ENCODE results near the gene CD3D.
"Not testable (repeated sequence)": the region's sequence is repeated elsewhere in the genome, so short reads cannot be mapped to it uniquely, and the experiment has no call there.

CD3D gene

DNA sequence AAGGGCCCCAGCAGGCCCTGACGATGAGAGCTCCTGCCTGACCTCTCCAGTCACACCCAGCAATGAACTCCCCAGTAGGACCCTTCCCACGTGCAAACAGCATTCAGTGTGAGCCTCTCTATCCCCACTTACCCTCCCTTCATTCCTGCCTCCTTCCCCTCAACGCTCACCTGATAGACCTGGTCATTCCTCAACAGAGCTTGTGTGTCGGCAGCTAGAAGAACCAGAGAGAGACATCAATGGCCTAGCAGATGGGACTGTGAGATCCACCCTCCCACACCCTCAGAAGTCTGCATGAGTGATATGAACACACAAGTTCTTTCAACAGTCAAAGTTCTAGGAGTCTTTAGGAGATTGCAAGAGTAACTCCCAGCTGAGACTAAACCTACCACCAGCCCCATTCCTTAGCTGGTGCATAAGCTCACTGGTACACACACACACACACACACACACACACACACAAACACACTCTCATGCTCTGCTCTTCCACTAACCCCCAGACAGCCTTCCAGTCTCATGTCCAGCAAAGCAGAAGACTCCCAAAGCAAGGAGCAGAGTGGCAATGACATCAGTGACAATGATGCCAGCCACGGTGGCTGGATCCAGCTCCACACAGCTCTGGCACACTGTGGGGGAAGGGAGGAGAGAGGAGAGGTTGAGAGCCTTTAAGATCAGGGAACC is 3.1 kb downstream of the CD3D start:
- no peak for DNase-seq (ENCODE audit: low read depth)

DNA sequence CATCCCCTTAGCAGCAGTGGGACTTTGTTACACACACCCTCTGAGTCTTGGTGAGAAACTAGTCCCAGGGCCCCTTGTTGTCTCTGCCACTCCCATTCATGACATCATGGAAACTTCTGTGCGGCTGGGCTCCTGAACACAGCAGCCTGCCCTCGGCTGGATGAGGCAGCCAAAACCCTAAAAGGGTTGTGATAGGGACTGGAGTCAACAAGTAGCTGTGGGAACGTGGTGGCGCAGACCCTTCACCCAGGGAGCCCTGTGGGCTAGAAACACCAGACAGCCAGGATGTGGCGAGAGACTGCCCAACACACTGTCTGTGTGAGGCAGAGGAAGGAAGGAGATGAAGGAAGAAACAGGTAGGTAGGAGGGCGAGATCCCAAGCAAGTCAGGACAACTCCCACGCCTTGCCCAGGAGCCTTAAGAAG is 3.9 kb downstream of the CD3D start:
- peak; percentile 75 for DNase-seq (ENCODE audit: low read depth)

DNA sequence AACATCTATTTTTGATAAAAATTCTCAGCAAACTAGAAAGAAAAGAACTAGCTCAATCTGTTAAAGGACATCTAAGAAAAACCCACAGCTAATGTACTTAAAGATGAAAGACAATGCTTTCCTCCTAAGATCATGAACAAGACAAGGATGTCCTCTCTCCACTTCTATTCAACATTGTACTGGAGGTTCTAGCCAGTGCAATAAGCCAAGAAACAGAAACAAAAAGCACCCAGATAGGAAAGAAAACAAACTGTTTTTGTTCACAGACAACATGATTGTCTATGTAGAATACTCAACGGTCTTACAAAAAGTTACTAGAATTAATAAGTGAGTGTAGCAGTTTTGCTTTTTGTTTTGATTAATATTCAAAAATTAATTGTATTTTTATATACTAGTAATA is 7.8 kb downstream of the CD3D start:
- DNase-seq (ENCODE audit: low read depth): no peak

DNA sequence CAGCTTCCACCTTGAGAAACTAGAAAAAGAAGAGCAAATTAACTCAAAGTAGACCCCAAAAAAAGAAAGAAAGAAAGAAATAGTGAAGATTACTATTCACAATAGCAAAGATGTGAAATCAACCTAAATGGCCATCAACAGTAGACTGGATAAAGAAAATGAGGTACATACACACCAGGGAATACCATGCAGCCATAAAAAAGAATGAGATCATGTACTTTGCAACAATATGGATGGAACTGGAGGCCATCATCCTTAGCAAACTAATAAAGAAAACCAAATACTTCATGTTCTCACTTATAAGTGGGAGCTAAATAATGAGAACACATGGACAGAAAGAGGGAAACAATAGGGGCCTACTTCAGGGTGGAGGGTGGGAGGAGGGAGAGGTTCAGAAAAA is 13.8 kb downstream of the CD3D start:
- no peak for DNase-seq (ENCODE audit: low read depth)

DNA sequence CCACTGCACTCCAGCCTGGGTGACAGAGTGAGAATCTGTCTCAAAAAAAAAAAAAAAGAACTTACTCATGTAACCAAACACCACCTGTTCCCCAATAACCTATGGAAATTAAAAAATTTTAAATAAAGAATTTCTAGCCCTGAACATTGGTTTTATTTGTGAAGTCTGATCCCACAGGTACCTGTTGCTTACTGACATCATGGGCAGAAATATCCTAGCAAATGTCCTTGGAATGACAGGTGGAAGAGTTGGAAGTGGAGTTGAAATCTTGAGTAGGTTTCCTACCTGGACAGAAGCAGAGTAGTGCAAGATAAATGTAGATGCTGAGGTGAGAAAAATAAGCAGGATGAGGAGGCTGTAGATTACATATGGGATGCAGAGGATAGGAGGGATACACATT is 17.2 kb downstream of the CD3D start:
- no peak for DNase-seq (ENCODE audit: low read depth)

DNA sequence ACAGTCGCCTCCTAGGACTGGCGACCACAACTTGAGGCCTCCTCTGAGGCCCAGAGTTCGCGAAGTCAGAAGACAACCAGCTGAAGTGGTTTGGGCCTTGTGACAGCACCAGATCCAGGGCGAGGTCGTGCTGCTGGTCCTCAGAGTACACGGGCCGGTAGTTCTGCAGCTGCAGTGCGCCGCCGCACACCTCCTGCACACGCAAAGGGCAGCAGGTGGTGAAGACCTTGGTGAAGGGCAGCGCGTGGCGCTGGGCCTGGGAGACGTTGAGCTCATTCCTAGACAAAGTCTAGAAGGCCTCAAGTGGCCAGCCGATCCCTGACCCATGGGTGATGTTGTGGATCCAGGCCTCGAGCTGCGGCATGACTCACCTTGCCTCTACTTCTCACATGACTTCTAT is 19.8 kb downstream of the CD3D start:
- no peak for DNase-seq (ENCODE audit: low read depth)

DNA sequence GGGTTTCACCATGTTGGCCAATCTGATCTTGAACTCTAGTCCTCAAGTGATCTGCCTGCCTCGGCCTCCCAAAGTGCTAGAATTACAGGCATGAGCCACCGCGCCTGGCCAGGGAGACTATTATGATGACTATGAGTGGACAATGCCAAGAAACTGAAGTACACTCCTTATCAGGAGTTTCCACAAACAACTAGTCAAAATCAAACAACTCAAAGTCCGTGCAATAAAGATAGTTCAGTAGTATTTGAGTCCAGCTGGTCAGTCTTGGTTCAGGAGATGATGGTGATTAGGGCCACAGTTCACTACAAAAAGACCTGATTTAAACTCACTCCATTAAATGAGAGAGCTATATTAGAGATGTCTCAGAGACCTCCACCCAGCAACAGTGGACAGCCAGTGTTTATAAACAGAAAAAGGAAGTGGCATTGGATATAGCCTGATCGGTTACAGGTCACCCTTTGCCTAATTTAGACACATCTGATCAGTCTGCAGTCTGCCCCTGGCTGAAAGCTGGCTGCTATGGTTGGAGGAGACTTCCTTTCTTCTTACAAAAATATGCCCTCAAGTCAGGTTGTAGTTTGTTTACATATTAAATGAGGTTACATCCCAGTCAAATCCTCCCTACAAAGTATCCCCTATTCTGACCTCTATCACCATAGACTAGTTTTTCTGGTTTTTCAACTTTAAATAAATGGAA is 21.0 kb downstream of the CD3D start:
- no peak for DNase-seq (ENCODE audit: low read depth)

DNA sequence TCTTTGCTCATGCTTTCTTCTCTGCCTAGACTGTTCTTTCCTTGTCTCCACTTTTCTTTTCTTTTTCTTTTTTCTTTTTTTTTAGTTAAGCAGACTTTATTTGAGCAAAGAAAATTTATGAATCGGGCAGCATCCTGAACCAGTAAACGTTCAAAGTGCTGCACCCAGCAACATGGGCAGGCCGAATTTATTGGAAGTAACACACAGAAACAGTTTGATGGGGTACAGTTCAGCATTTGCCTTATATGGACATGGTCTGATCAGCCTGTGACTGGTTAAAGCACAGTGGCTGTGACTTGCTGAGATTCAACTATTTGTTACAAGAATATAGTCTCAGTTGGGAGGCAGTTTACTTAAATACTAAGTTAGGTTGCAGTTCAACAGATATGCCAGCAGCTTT is 22.0 kb downstream of the CD3D start:
- no peak for DNase-seq (ENCODE audit: low read depth)

DNA sequence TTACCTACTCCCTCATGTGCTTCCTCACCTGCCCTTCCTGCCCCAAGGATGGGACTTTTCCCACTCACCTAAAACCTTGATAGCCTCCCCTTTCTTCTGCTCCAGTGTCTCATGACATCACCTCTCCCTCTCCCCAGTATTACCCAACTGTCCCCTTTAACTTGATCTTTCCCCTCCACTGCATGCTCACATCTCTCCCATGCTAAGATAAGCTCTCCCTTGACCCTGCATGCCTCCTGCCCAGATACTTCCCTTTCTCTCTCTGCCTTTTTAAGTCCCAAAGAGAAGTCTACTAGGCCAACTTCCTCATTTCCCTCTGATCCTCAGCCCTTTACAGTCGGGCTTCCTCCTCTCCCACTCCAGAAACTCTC is 23.2 kb downstream of the CD3D start:
- no peak for DNase-seq (ENCODE audit: low read depth)

DNA sequence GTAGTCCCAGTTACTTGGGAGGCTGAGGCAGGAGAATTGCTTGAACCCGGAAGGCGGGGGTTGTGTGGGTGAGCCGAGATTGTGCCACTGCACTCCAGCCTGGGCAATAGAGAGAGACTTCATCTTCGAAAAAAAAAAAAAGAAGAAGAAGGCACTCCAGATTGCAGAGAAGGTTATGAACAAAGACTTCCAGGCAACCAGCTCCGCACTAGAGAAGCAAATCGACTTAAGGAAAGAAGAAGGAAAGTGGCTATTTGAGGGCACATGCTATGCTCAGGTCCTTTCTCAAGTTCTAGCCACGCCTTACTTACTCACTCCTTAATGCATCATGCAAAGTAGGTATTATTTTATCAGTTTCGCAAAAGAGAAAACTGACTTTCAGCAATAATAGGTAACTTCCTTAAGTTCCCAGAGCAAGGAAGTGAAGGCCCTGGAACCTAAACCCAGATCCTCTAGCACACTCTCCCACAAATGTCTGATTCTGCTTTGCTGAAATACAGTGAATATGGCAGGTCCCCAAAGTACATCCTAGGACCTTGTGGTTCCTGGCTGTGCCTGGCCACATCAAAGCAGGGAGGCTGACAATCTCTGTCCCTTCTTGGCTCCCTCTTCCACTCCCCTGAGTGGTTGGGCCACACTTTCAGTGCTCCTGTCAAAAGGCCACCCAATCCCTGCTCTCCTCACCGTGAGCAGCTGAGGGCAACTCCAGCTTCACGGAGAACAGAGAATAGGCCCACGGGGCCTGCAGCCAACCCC is 23.7 kb downstream of the CD3D start:
- no peak for DNase-seq (ENCODE audit: low read depth)

DNA sequence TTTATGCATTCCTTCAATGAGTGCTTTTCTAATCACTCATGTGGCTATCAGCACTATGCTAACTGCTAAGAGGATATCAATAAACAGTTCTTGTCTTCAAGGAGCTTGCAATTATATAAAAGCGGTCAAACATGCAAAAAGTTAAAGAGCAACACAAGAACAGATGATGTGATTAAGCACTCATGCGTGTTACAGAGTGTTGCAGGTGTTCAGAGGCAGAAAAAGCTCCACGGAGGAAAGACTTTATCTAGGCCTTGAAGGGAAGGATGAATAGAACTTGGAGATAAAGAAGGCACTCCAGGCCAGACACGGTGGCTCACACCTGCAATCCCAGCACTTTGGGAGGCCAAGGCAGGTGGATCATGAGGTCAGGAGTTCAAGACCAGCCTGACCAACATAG is 24.4 kb downstream of the CD3D start:
- no peak for DNase-seq (ENCODE audit: low read depth)

DNA sequence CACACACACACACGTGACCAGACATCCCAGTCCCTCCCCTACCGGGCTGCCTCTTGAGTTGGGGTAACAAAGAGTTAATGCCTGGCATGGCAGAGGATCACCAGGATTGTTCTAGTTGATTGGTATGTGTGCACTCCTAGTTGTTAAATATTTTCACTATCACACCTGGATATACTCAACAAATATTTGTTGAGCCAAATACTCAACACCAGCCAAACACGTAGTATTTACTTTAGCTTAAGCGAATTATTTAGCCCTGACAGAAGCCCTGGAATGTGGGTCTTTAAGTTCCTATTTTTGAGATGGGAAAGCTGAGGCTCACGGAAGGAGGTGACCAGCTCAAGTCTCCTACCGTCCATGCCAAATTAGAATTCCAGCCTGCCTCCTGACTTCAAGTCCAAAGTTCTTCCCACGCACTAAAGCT is 27.5 kb downstream of the CD3D start:
- no peak for DNase-seq (ENCODE audit: low read depth)

DNA sequence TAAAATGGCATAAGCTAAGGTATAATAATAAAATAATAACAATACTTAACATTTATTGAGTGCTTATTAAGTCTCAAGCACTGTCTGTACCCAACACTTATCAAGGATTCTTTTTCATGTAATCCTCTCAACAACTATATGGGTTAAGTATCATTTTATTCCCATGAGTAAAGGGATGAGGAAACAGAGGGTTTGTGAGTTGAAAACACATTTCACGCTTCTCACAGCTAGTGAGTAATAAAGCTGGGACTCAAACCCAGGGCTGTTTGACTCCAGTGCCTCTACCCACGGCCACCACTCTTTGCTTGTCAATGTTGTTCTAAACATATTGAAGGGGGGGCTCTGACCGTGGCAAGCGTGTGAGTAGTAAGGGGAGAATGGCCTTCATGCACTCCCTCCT is 29.3 kb downstream of the CD3D start:
- no peak for DNase-seq (ENCODE audit: low read depth)

DNA sequence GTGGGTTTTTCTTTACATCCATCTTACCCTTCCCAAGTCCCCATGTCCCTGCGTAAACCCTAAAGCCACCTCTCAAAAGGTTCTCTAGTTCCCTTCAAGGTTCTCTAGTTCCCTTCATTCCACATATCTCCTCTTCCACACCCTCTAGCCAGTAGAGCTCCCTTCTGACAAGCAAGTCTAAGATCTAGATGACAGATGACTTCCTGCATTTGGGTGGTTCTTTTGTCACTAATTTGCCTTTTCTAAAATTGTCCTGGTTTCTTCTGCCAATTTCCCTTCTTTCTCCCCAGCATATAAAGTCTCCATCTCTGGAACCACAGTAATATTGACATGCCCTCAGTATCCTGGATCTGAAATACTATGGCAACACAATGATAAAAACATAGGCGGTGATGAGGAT is 30.2 kb downstream of the CD3D start:
- DNase-seq (ENCODE audit: low read depth): no peak

DNA sequence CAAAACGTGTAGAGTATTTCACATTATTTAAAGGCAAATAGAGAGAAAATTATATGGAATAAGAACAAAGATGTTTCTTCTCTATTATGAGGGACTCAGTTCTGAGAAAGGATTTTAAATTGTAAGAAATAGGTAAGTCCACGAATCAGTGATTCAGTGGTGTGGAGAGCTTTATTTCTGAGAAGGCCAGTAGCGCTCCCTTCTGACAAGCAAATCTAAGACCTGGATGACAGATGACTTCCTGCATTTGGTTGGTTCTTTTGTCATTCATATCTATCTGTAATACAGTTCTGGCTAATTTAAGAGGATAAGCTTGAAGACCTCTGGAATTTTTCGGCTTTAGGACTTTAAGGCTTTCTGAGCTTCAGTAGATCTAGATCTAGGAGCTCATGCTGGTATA is 31.0 kb downstream of the CD3D start:
- no peak for DNase-seq (ENCODE audit: low read depth)

DNA sequence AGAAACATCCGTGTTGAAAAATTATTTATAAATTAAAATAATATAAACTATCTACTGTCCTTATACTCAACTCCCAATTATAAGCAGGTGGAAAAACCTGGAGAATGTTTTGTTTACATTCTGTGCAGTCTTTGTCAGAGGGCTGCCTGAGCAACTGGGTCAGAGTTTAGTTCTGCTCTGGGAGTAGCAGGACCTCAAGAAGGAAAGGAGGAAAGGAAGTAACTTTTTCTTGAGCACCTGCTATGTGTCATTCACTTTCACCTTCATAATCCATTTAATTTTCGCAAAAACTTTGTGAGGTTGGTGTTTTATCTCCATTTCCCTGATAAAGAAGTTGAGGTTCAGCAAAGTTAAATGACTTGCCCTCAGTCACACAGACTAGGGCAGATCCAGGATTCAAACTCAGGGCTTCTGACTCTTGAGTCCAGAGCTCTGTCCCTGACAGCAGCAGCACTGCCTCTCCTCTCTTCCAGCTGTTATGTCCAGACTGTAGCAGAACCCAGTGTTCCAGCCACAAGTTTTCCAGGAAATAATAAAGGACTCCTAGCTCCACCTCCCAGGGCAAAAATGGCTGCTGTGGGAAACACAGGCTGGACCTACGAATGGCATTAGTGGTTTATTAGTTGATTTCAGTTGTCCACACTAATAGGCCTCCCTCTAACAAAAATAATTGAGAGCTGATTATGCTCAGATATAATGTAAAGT is 31.6 kb downstream of the CD3D start:
- no peak for DNase-seq (ENCODE audit: low read depth)

DNA sequence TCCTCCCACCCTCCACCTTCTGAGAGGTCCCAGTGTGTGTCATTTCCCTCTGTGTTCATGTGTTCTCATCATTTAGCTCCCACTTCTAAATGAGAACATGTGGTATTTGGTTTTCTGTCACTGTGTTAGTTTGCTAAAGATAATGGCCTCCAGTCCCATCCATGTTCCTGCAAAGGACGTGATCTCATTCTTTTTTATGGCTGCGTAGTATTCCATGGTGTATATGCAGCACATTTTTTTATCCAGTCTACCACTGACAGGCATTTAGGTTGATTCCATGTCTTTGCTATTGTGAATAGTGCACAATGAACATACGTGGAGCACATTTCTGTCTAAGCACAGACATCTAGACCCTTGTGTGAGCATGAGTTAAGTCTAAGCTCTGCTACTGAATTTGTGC is 32.2 kb downstream of the CD3D start:
- no peak for DNase-seq (ENCODE audit: low read depth)

DNA sequence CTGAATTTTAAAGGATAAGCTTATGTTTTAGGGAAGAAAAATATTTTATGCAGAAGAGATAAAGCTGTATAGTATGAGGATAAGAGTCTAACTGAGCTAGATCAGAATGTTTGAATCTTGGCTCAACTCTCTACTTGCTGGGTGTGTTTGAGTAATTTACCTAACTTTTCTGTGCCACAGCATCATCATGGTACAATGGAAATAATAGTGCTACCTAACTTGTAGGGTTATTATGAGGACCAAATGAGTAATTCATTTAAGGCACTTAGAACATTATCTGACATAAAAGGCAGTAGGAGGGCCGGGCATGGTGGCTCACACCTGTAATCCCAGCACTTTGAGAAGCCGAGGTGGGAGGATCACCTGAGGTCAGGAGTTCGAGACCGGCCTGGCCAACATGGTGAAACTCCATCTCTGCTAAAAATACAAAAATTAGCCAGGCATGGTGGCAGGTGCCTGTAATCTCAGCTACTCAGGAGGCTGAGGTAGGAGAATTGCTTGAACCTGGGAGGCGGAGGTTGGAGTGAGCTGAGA is 33.4 kb downstream of the CD3D start:
- DNase-seq (ENCODE audit: low read depth): not testable (repeated sequence)

DNA sequence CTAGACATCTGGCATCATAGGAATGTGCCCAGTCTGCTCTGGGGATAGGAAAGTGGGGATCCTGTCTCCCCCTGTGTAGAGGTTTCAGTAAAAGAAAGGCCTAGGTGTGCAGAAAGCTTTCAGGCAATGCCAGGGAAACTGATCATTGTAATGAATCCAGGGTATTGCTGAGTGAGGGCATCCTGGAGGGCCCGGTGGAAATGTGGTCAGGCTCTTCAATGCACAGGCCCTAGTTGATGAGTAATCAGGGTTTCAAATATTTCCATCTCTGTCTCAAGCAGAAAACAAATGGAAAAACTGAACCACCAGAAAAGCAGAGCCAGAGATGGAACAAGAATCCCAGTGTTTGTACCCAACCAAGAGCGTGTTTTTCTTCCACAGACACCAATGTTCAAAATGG is 35.9 kb downstream of the CD3D start:
- no peak for DNase-seq (ENCODE audit: low read depth)

DNA sequence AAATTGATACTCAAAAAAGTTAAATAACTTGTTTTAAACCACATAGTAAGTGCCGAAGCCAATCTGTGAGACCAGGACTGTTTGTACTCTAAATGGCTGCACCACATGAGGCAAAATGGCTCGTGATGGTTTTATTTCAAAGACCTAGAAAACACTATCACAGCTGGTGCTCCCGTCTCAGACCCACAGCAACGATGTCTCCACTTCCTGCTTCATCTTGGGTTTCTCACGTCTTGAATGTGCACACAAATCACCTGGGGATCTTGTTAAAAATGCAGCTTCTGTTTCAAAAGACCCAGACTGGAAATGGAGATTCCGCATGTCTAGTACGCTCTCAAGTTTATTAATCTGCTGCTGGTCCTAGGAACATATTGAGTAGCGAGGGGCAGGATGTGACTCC is 36.8 kb downstream of the CD3D start:
- DNase-seq (ENCODE audit: low read depth): no peak

DNA sequence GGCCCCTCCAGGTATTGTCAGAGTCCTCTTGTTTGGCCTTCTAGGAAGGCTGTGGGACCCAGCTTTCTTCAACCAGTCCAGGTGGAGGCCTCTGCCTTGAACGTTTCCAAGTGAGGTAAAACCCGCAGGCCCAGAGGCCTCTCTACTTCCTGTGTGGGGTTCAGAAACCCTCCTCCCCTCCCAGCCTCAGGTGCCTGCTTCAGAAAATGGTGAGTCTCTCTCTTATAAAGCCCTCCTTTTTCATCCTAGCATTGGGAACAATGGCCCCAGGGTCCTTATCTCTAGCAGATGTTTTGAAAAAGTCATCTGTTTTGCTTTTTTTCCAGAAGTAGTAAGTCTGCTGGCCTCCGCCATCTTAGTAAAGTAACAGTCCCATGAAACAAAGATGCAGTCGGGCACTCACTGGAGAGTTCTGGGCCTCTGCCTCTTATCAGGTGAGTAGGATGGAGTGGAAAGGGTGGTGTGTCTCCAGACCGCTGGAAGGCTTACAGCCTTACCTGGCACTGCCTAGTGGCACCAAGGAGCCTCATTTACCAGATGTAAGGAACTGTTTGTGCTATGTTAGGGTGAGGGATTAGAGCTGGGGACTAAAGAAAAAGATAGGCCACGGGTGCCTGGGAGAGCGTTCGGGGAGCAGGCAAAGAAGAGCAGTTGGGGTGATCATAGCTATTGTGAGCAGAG is 37.8 kb downstream of the CD3D start, which contains the start of gene CD3E:
Gene CD3E, plus strand, starts transcription at position 163 of the 681 bp plus-strand sequence. Its CDS starts 223 bp downstream, at position 386.
- DNase-seq (ENCODE audit: low read depth): peak; percentile 27

DNA sequence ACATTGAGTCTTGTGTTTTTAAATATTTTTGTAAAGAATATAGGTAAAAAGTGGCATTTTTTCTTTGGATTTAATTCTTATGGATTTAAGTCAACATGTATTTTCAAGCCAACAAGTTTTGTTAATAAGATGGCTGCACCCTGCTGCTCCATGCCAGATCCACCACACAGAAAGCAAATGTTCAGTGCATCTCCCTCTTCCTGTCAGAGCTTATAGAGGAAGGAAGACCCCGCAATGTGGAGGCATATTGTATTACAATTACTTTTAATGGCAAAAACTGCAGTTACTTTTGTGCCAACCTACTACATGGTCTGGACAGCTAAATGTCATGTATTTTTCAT is 38.3 kb downstream of the CD3D start:
- no peak for DNase-seq (ENCODE audit: low read depth)

Measured in stimulated activated CD8-positive, alpha-beta memory T cell treated with anti-CD3 and anti-CD28 coated beads, Interleukin-12 subunit alpha, Interleukin-12 subunit beta, amount 100 ng/mL, for 4 hours (primary cell).